NB4 (cell line): Measurements from ENCODE around the gene SEC11A.

Source experiments
- MYC ChIP-seq: IDR thresholded peaks from 2 replicates; pipeline ENCODE4 v1.6.1; 2011; ENCODE audit warnings: low read depth, low read length
- POLR2A ChIP-seq: IDR thresholded peaks from 2 replicates; pipeline ENCODE4 v1.6.1; 2011; ENCODE audit warnings: mild to moderate bottlenecking; ENCODE audit not compliant: insufficient read length; ENCODE audit errors: extremely low read depth
- TF ChIP-seq, protein P1 (sequence below): IDR thresholded peaks from 2 replicates; pipeline ENCODE4 v1.6.1; 2011; ENCODE audit warnings: low read depth, low read length
- TF ChIP-seq, protein P2 (sequence below): IDR thresholded peaks from one replicate; pipeline ENCODE4 v1.5.1; 2012; ENCODE audit warnings: low read depth, low read length

DNA sequence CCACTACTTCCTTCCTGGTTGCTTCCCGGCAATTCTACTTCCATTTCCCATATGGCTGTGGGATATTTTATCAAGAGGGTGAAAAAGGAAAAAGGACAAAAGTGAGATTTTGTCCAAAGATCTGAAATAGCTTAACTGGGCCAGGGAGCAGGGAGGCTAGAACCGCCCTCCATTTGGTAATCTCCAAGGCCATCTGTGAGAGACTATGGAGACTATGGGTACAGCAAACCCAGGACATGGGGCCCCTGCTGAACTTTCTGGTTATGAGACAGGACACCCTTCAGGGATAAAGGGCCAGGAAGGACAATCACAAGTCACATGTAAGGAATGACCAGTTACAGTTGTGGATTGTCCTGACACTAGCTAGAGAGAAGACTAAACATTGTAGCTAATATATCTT is 90.8 kb downstream of the SEC11A start:
- TF ChIP-seq, protein P1, sequence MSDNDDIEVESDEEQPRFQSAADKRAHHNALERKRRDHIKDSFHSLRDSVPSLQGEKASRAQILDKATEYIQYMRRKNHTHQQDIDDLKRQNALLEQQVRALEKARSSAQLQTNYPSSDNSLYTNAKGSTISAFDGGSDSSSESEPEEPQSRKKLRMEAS, result no peak
- TF ChIP-seq, protein P2, sequence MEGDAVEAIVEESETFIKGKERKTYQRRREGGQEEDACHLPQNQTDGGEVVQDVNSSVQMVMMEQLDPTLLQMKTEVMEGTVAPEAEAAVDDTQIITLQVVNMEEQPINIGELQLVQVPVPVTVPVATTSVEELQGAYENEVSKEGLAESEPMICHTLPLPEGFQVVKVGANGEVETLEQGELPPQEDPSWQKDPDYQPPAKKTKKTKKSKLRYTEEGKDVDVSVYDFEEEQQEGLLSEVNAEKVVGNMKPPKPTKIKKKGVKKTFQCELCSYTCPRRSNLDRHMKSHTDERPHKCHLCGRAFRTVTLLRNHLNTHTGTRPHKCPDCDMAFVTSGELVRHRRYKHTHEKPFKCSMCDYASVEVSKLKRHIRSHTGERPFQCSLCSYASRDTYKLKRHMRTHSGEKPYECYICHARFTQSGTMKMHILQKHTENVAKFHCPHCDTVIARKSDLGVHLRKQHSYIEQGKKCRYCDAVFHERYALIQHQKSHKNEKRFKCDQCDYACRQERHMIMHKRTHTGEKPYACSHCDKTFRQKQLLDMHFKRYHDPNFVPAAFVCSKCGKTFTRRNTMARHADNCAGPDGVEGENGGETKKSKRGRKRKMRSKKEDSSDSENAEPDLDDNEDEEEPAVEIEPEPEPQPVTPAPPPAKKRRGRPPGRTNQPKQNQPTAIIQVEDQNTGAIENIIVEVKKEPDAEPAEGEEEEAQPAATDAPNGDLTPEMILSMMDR, result no peak
- TF ChIP-seq POLR2A, result no peak
- no peak for TF ChIP-seq MYC
